Type B pancreatic cell (in vitro differentiated cells): ENCODE results near the gene DDAH1. TPM values are rescaled to one million over a fixed set of nuclear protein-coding genes. Genes with fewer than 3 reads are reported as not detected.

ENCODE experiments used
- DNase-seq: peaks from one replicate; pipeline ENCODE4 v3.0.0; 2021; ENCODE audit warnings: mixed read lengths; ENCODE audit not compliant: unreplicated experiment; ENCODE audit errors: extremely low spot score
- H3K27ac Mint-ChIP-seq: 2 replicates; pipeline ENCODE4 v1.8.0; 2021; ENCODE audit warnings: mild to moderate bottlenecking, mixed read lengths
- H3K27me3 Mint-ChIP-seq: 2 replicates; pipeline ENCODE4 v1.8.0; 2021; ENCODE audit warnings: mixed read lengths
- H3K36me3 Mint-ChIP-seq: 2 replicates; pipeline ENCODE4 v1.8.0; 2021; ENCODE audit warnings: mixed read lengths
- H3K4me1 Mint-ChIP-seq: one replicate; pipeline ENCODE4 v1.8.0; 2021; ENCODE audit warnings: mixed read lengths; ENCODE audit not compliant: unreplicated experiment
- H3K4me3 Mint-ChIP-seq: 2 replicates; pipeline ENCODE4 v1.8.0; 2021; ENCODE audit warnings: mild to moderate bottlenecking, mixed read lengths
- H3K9me3 Mint-ChIP-seq: 2 replicates; pipeline ENCODE4 v1.8.0; 2021; ENCODE audit warnings: mixed read lengths
- total RNA-seq: library from RNA; stranded (reverse); gene quantifications from 2 replicates; pipeline ENCODE4 v1.2.1, GENCODE V29; 2021; ENCODE audit warnings: low replicate concordance
- TF ChIP-seq, protein P1 (sequence below): fragments of 200-600 bp; sonication (generic); conservative IDR thresholded peaks from 2 replicates; pipeline ENCODE4 v1.5.0; 2021; ENCODE audit warnings: antibody characterized with exemption, mild to moderate bottlenecking

The DDAH1 gene
- total RNA-seq, 1 donor from 2014 or later = 28.6 TPM

DNA sequence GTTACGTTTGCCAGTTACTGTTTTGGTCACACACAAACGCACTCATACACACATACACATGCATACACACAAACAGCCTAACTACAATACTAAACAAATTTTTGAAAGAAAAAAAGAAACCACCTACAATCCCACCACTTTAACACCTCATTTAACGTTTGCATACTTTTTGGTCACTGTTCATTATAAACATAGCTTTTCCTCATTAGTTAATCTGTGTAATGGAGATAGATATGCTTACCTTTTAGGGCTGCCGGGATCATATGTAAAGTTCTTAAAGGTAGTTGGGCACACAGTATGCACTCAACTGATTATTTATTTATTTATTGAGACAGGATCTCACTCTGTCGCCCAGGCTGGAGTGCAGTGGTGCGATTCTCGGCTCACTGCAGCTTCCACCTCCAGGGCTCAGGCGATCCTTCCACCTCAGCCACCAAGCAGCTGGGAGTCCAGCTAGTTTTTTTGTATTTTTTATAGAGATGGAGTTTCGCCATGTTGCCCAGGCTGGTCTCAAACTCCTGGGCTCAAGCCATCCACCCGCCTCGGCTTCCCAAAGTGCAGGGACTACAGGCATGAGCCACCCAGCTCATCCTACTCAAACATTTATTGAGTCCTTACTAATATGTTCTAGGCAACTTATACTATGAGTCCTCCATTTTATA is 187.8 kb downstream of the DDAH1 start:
- H3K4me3 Mint-ChIP-seq = peak overlapping the region; percentile 95
- H3K36me3 Mint-ChIP-seq = peaks cover 12% of the 10 kb centered on the region
- TF ChIP-seq, protein P1, sequence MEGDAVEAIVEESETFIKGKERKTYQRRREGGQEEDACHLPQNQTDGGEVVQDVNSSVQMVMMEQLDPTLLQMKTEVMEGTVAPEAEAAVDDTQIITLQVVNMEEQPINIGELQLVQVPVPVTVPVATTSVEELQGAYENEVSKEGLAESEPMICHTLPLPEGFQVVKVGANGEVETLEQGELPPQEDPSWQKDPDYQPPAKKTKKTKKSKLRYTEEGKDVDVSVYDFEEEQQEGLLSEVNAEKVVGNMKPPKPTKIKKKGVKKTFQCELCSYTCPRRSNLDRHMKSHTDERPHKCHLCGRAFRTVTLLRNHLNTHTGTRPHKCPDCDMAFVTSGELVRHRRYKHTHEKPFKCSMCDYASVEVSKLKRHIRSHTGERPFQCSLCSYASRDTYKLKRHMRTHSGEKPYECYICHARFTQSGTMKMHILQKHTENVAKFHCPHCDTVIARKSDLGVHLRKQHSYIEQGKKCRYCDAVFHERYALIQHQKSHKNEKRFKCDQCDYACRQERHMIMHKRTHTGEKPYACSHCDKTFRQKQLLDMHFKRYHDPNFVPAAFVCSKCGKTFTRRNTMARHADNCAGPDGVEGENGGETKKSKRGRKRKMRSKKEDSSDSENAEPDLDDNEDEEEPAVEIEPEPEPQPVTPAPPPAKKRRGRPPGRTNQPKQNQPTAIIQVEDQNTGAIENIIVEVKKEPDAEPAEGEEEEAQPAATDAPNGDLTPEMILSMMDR = no peak
- H3K27me3 Mint-ChIP-seq = peaks cover 8% of the 10 kb centered on the region
- H3K4me1 Mint-ChIP-seq = peaks cover 22% of the 10 kb centered on the region
- H3K9me3 Mint-ChIP-seq = peaks cover 5% of the 10 kb centered on the region
- peak overlapping the region; percentile 96 for H3K27ac Mint-ChIP-seq
- DNase-seq = no peak

DNA sequence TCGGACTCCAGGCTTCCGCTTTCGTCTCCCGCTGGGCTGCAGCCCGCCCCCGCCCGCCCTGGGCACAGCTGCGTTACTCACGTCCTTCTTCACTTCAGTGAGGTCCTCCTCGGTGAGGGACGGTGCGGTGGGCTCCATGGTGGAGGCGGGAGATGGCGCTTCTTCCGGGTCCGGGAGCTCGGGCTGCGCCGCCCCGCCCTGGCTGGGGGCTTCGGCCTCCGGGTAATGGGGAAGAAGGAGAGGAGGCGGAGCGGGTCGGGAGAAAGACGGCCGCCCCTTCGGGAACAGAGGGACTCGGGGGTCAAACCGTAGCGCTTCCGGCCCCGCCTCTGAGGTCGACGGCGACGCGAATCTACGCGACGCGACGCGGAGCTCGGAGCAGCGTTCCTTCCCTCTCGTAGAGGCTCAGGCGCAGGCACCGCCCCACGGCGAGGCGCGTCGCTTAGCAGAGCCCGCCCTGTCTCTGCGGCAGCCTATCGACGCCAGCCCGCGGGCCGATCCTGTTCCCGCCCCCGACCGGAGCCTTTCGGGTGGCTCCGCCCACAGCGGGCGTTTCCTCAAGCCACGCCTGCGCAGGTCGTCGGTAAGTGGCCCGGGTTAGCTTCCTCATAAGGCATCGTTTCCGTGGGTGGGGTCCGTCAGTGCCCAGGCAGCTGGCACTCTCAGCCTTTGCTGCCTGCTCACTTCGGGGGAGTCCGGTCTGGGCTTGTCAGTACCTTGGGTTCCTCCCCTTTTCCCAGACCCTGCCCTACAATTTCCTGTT is 188.6 kb downstream of the DDAH1 start, which contains the start of gene BCL10:
TSS of gene BCL10 (minus strand) at position 418 of the 763 bp plus-strand sequence. CDS start at position 138, 280 bp downstream.
- H3K4me1 Mint-ChIP-seq = peaks cover 22% of the 10 kb centered on the region
- peaks cover 7% of the 10 kb centered on the region for H3K27me3 Mint-ChIP-seq
- TF ChIP-seq, protein P1 = no peak
- H3K36me3 Mint-ChIP-seq = peaks cover 16% of the 10 kb centered on the region
- peak within 1 kb of the TSS; percentile 95 for H3K4me3 Mint-ChIP-seq
- peak within 1 kb of the TSS; percentile 96 for H3K27ac Mint-ChIP-seq
- DNase-seq = peak; percentile 98
- H3K9me3 Mint-ChIP-seq = peaks cover 5% of the 10 kb centered on the region

DNA sequence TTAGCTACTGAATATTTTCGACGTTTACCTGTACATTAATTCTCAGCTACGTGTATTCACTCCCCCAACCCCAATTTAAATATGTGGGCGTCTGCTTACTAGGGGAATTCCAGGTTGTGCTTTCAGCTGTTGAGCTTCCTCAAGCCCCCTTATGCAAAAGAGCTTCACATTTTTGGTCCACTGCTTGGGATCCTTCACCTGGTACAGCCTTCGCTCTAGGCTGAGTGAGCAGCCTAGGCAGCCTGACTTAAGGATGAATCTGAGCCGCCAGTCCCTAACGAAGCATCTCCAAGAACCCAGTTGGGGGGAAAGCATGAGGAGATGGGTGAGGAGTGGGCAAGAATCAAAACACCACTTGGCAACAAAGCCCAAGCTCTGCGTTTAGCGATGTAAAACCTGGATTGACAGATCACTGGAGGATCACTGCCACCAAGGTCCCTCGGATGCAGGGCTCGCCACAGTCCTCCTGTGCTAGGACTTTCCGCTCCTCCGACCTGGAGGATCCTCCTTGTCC is 189.2 kb downstream of the DDAH1 start:
- Mint-ChIP-seq H3K4me1 (peaks cover 22% of the 10 kb centered on the region), H3K27ac (peak overlapping the region; percentile 96)
- no peak for DNase-seq

DNA sequence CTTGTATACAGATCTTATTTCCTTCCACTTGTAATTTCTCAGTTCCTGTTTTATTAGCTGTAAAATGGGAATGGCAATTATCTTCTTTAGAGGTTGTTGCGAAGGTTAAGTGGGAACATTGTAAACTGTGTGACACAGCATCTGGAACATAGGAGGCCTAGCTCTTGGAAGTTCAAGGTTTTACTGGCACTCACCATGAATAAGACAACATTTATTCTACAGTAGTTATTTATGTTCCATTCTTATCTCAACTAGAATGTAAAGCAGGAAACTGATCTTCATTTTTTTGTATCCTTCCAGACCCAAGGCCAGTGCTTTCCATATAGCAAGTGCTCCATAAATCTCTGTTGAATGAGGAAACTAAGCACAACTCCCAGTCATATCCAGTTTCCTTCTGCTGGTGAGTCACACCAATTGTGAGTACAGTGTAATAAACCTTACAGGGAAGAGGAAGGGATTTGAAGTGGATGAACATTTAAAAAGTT is 189.9 kb downstream of the DDAH1 start:
- Mint-ChIP-seq H3K36me3 (peaks cover 21% of the 10 kb centered on the region), H3K4me1 (peaks cover 22% of the 10 kb centered on the region), H3K4me3 (peak overlapping the region; percentile 95), H3K27me3 (peaks cover 4% of the 10 kb centered on the region), H3K9me3 (peaks cover 5% of the 10 kb centered on the region), H3K27ac (peak overlapping the region; percentile 96)
- TF ChIP-seq, protein P1 = no peak
- no peak for DNase-seq

More for the DNA sequence above, 189.2 kb downstream of the DDAH1 start:
- H3K27me3 Mint-ChIP-seq = peaks cover 4% of the 10 kb centered on the region
- H3K36me3 Mint-ChIP-seq = peaks cover 21% of the 10 kb centered on the region
- H3K9me3 Mint-ChIP-seq = peaks cover 5% of the 10 kb centered on the region
- TF ChIP-seq, protein P1 = no peak
- H3K4me3 Mint-ChIP-seq = peak overlapping the region; percentile 95

DNA sequence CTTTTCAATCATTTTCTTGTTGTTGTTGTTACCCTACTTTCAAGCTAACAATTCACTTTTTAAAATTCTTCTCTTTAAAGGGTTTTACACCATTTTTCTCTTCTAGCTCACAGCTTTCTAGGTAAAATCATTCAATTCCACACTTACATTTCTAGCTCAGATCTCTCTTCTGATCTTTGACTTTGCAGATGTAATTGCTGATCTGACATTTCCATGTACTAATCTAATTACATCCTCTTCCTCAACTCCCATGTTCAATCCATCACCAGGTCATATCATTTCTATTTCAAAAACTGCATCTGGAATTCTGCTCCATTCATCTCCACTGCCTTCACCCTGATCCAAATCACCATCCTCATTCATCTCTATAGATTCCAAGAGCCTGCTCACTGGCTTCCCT is 191.6 kb downstream of the DDAH1 start:
- no peak for DNase-seq
- peaks cover 22% of the 10 kb centered on the region for H3K4me1 Mint-ChIP-seq
- H3K9me3 Mint-ChIP-seq = no peaks in the 10 kb centered on the region
- TF ChIP-seq, protein P1 = no peak
- no peaks in the 10 kb centered on the region for H3K27me3 Mint-ChIP-seq
- H3K27ac Mint-ChIP-seq = peak overlapping the region; percentile 0
- no peak overlapping the region for H3K4me3 Mint-ChIP-seq
- peaks cover 31% of the 10 kb centered on the region for H3K36me3 Mint-ChIP-seq
